NT2/D1 (cell line): Measurements from ENCODE around the gene LANCL3.

Experiments
- DNase-seq: peaks from one replicate; pipeline ENCODE4 v3.0.0-alpha.2; 2011; ENCODE audit warnings: low read depth, low spot score
- H3K27me3 ChIP-seq: 2 replicates; pipeline ENCODE4 v1.6.0; 2011; ENCODE audit warnings: mild to moderate bottlenecking; ENCODE audit not compliant: insufficient read length, insufficient read depth
- H3K36me3 ChIP-seq: 2 replicates; pipeline ENCODE4 v1.6.1; 2011; ENCODE audit warnings: mild to moderate bottlenecking, low read length, mixed read lengths; ENCODE audit not compliant: insufficient read depth, insufficient read length
- H3K4me1 ChIP-seq: 2 replicates; pipeline ENCODE4 v1.5.1; 2011; ENCODE audit not compliant: insufficient read depth, insufficient read length
- H3K4me3 ChIP-seq: 2 replicates; pipeline ENCODE4 v1.5.1; 2011; ENCODE audit warnings: low read depth; ENCODE audit not compliant: insufficient read length
- H3K9ac ChIP-seq: 2 replicates; pipeline ENCODE4 v1.6.0; 2011; ENCODE audit warnings: low read depth; ENCODE audit not compliant: insufficient read length
- H3K9me3 ChIP-seq: 2 replicates; pipeline ENCODE4 v1.5.1; 2011; ENCODE audit warnings: mild to moderate bottlenecking, low read length; ENCODE audit not compliant: insufficient read depth
- SUZ12 ChIP-seq: IDR thresholded peaks from 2 replicates; pipeline ENCODE4 v1.6.1; 2011; ENCODE audit not compliant: insufficient read length, insufficient read depth; ENCODE audit errors: extremely low read depth
- YY1 ChIP-seq: IDR thresholded peaks from 2 replicates; pipeline ENCODE4 v1.6.1; 2011; ENCODE audit not compliant: insufficient read length, insufficient read depth
- ZNF274 ChIP-seq: IDR thresholded peaks from 2 replicates; pipeline ENCODE4 v1.6.1; 2011; ENCODE audit warnings: mild to moderate bottlenecking, low read depth, low read length

The LANCL3 gene

DNA sequence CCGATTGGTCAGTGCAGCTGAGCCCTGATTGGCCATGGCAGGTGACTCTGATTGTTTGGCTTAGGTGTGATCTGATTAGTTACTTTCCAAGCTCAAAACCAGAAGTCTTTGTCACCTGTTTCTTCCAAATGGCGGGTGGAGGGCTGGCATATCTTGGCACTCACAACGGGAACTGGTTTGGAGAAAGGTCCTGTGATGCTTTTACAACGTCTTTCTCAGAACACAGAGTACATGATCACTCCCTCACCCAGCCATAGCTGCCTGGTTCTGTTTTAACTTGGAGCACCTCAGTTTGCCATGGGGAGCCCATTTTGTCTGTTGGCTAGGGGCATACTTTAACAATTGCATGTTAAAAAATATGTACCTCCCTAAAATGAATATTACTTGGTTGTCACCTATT, 101.1 kb downstream of the LANCL3 start:
- H3K9ac ChIP-seq: no peak overlapping the region
- no peaks in the 10 kb centered on the region for H3K36me3 ChIP-seq
- no peak overlapping the region for H3K4me3 ChIP-seq
- no peaks in the 10 kb centered on the region for H3K27me3 ChIP-seq
- no peaks in the 10 kb centered on the region for H3K4me1 ChIP-seq
- H3K9me3 ChIP-seq: no peaks in the 10 kb centered on the region
- DNase-seq: no peak
- TF ChIP-seq ZNF274: no peak
- no peak for TF ChIP-seq SUZ12
- TF ChIP-seq YY1: no peak

DNA sequence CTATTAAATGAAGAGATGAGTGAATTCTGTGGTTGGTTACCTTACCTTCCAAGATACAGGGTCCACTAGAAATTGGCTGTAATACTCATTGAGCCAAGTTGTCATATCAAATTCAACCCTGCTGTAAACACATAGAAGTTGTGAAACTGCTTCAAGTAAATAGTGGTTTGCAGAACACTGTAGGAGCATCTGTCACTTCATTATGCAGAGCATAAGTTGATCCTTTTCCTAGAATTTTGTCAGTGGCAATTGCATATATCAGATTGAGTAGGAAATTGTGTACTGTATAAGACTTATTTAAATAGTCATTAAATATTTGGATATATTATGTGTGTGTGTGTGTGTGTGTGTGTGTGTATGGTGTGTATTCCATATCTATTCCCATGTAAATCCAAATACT, 105.3 kb downstream of the LANCL3 start:
- Histone ChIP-seq H3K27me3 (no peaks in the 10 kb centered on the region), H3K36me3 (no peaks in the 10 kb centered on the region), H3K4me1 (no peaks in the 10 kb centered on the region), H3K9ac (no peak overlapping the region), H3K9me3 (no peaks in the 10 kb centered on the region), H3K4me3 (no peak overlapping the region)
- no peak for DNase-seq
- TF ChIP-seq YY1 (no peak), ZNF274 (no peak), SUZ12 (no peak)

DNA sequence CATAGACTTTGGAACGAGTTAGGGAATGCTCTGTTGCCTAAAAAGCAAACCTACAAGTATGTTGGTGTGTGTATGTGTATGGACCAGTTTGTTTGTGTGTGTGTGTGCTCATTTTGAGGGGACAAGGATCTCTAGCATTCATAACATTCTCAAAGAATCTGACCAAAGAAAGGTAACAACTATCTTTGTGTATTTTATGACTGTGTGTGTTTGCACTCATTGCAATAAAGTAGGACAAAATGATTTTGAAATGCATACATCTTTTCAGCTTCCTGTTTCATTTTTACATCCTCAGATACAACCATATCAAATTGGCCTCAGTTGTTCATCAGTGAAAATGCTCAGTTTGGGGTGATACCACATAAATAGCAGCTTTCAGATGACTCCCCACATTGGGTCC, 105.8 kb downstream of the LANCL3 start:
- TF ChIP-seq ZNF274 (no peak), YY1 (no peak), SUZ12 (no peak)
- no peaks in the 10 kb centered on the region for H3K9me3 ChIP-seq
- H3K9ac ChIP-seq: no peak overlapping the region
- H3K27me3 ChIP-seq: no peaks in the 10 kb centered on the region
- no peak overlapping the region for H3K4me3 ChIP-seq
- DNase-seq: no peak
- no peaks in the 10 kb centered on the region for H3K4me1 ChIP-seq
- no peaks in the 10 kb centered on the region for H3K36me3 ChIP-seq

DNA sequence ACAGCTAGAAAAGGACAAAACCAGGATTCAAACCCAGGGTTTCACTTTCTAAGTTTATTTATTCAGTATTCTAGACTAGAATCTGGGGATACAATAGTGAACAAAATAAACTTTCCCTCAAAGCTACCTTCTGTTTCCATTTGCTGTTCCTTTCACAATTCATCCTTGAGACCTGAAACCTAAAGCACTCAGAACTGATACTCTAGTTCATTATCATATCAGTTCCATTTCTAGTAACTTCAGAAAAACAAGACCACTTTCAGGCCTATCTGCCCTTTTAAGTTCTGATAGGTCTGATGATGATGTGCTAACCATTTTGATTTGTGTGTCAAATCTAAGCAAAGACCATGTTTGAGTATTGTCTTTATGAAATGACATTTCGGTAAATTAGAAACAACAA, 106.3 kb downstream of the LANCL3 start:
- no peaks in the 10 kb centered on the region for H3K36me3 ChIP-seq
- H3K4me3 ChIP-seq: no peak overlapping the region
- no peak for TF ChIP-seq SUZ12
- no peak for TF ChIP-seq YY1
- TF ChIP-seq ZNF274: no peak
- H3K9ac ChIP-seq: no peak overlapping the region
- H3K4me1 ChIP-seq: no peaks in the 10 kb centered on the region
- H3K27me3 ChIP-seq: no peaks in the 10 kb centered on the region
- no peaks in the 10 kb centered on the region for H3K9me3 ChIP-seq
- DNase-seq: no peak

DNA sequence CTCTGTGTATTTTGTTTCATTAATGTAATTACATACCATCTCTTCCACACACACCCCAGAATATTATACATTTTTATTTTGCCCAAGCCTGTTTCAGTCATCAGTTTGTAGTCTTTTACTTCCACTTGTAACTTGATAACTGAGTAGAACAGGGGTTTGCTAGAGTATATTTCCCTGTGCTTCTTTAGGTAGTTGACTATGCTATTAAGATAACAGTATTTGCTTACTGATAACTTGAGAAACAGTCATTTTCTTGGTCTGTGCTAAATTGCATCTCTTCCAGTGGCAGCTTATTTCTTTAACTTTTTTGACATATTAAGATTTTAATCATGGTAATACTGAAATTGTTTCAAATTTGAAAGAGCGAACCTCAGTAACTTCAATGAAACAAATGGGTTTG, 107.1 kb downstream of the LANCL3 start:
- no peaks in the 10 kb centered on the region for H3K9me3 ChIP-seq

DNA sequence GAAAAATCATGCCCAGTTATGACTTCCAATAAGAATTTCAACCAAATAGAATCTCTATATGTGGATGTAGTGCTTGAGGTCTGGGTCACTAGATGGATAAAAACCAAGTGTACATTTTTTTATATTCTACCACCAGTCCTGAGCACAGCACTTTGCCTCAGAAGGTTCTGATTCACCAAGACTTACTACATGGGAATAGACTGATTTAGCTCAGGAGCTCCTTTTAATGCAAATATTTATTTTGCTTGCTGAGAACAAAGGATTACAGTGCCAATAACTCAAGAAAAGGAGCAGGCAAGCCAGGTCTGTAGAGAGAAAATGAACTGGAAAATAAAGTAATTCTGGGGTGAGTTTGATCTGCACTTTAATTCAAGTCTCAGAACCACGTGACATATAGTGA, 107.8 kb downstream of the LANCL3 start:
- H3K36me3 ChIP-seq: no peaks in the 10 kb centered on the region
- DNase-seq: no peak
- no peaks in the 10 kb centered on the region for H3K9me3 ChIP-seq
- no peak overlapping the region for H3K9ac ChIP-seq
- no peaks in the 10 kb centered on the region for H3K4me1 ChIP-seq
- H3K27me3 ChIP-seq: no peaks in the 10 kb centered on the region
- H3K4me3 ChIP-seq: no peak overlapping the region
- no peak for TF ChIP-seq SUZ12
- TF ChIP-seq YY1: no peak
- no peak for TF ChIP-seq ZNF274

More for the DNA sequence above, 107.1 kb downstream of the LANCL3 start:
- Histone ChIP-seq H3K4me1 (no peaks in the 10 kb centered on the region), H3K4me3 (no peak overlapping the region), H3K27me3 (no peaks in the 10 kb centered on the region), H3K36me3 (no peaks in the 10 kb centered on the region), H3K9ac (no peak overlapping the region)
- DNase-seq: no peak
- no peak for TF ChIP-seq YY1

DNA sequence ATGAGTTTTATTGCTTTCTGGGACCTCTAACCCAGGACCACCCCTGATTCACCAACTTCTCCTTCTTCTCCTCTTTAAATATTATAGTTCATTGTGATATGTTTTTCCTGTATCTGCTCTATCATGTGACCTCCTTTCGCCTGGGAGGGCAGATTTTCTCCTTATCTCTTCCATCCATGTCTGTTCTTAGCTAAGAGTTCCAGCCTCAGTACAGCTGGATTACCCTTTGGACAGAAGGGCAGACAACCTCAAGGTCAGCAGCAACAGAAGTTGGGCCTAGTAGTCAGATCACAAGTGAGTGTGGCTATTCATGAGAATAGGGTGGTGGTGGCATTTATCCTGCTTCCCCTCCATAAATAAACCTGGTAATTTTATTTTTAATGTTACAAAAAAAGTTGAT, 108.4 kb downstream of the LANCL3 start:
- Histone ChIP-seq H3K9ac (no peak overlapping the region), H3K4me1 (no peaks in the 10 kb centered on the region), H3K9me3 (no peaks in the 10 kb centered on the region), H3K36me3 (no peaks in the 10 kb centered on the region), H3K27me3 (no peaks in the 10 kb centered on the region), H3K4me3 (no peak overlapping the region)
- DNase-seq: no peak
- TF ChIP-seq ZNF274 (no peak), YY1 (no peak), SUZ12 (no peak)

DNA sequence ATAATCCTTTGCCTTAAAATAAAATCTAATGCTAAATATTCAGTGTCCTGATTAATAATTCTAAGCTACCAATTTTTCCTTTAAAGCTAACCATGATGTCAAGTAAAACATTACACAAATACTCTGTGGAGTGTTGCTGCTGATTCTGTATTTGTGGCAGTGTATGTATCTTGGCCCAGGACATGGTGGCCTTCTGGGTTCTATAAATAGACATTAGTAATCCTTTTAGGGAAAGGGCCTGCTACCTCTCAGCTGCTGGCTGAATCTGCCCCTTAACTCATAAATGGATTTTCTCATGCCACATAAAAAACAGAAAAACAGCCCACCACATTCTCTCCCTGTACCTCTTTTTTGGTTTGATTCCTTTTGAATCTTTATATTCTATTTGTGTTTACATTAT, 113.0 kb downstream of the LANCL3 start:
- no peak for DNase-seq
- no peaks in the 10 kb centered on the region for H3K4me1 ChIP-seq
- H3K9ac ChIP-seq: no peak overlapping the region
- no peak for TF ChIP-seq YY1
- TF ChIP-seq ZNF274: no peak
- no peak for TF ChIP-seq SUZ12
- H3K9me3 ChIP-seq: no peaks in the 10 kb centered on the region
- H3K27me3 ChIP-seq: peaks cover 16% of the 10 kb centered on the region
- H3K4me3 ChIP-seq: no peak overlapping the region
- no peaks in the 10 kb centered on the region for H3K36me3 ChIP-seq
